ENCODE measurements around the gene PLCB2.

PLCB2 gene

GRCh38 chr15:40255033-40255432, 52.7 kb downstream of the PLCB2 start:
- Histone ChIP-seq H3K4me1 (peaks cover 5 to 38% (median 24%) of the 10 kb centered on the region in 10 experiments; a peak in 18 of 20 replicates), H3K9ac (no peak overlapping the region), H3K9me3 (replicated peaks in 1 of 11) (no peaks in the 10 kb centered on the region), H4K20me1 (peaks cover 0 to 15% (median 0%) of the 10 kb centered on the region in 11 experiments; a peak in 8 of 22 replicates), H3K4me2 (peak overlapping the region in 4 of 11 experiments; percentile 27 to 36 (median 31); a peak in 5 of 22 replicates), H3K4me3 (no peak overlapping the region), H3K36me3 (no peaks in the 10 kb centered on the region), H3K27me3 (peaks cover 51 to 59% (median 56%) of the 10 kb centered on the region in 11 experiments), H3K27ac (no peak overlapping the region)
- no peak for TF ChIP-seq Cebpa-rat (IDR thresholded peaks at IDR 0.05)

GRCh38 chr15:40254452-40254851, 53.3 kb downstream of the PLCB2 start:
- peaks cover 5 to 38% (median 24%) of the 10 kb centered on the region in 10 experiments; a peak in 18 of 20 replicates for H3K4me1 ChIP-seq
- no peak overlapping the region for H3K9ac ChIP-seq
- H3K27ac ChIP-seq, result no peak overlapping the region
- H4K20me1 ChIP-seq, result peaks cover 0 to 15% (median 0%) of the 10 kb centered on the region in 11 experiments; a peak in 8 of 22 replicates
- no peaks in the 10 kb centered on the region for H3K36me3 ChIP-seq
- no peak overlapping the region for H3K4me3 ChIP-seq
- H3K9me3 ChIP-seq (replicated peaks in 1 of 11), result no peaks in the 10 kb centered on the region
- no peak for TF ChIP-seq Cebpa-rat (IDR thresholded peaks at IDR 0.05)
- H3K4me2 ChIP-seq, result no peak overlapping the region
- peaks cover 51 to 64% (median 60%) of the 10 kb centered on the region in 11 experiments for H3K27me3 ChIP-seq

- Histone ChIP-seq H3K27ac (no peak overlapping the region), H3K9ac (peak overlapping the region in 8 of 11 experiments; percentile 25 to 60 (median 44); a peak in 11 of 22 replicates), H3K9me3 (replicated peaks in 1 of 11) (no peaks in the 10 kb centered on the region), H3K4me3 (peak overlapping the region; percentile 42 to 67 (median 57)), H3K27me3 (peaks cover 51 to 64% (median 62%) of the 10 kb centered on the region in 11 experiments), H3K4me1 (peaks cover 5 to 28% (median 15%) of the 10 kb centered on the region in 10 experiments; a peak in 18 of 20 replicates), H3K4me2 (peak overlapping the region; percentile 75 to 93 (median 89)), H4K20me1 (peaks cover 0 to 15% (median 0%) of the 10 kb centered on the region in 11 experiments; a peak in 8 of 22 replicates), H3K36me3 (no peaks in the 10 kb centered on the region)
- TF ChIP-seq Cebpa-rat (IDR thresholded peaks at IDR 0.05), result no peak
These were observed 54.5 kb downstream of the PLCB2 start for GRCh38 chr15:40253167-40253790.

- no peak for TF ChIP-seq Cebpa-rat (IDR thresholded peaks at IDR 0.05)
- peak overlapping the region in 8 of 11 experiments; percentile 25 to 60 (median 44); a peak in 12 of 22 replicates for H3K9ac ChIP-seq
- peaks cover 5 to 26% (median 15%) of the 10 kb centered on the region in 10 experiments; a peak in 17 of 20 replicates for H3K4me1 ChIP-seq
- H3K27ac ChIP-seq, result no peak overlapping the region
- peaks cover 0 to 15% (median 0%) of the 10 kb centered on the region in 11 experiments; a peak in 8 of 22 replicates for H4K20me1 ChIP-seq
- no peaks in the 10 kb centered on the region for H3K9me3 ChIP-seq (replicated peaks in 1 of 11)
- H3K4me2 ChIP-seq, result peak overlapping the region; percentile 75 to 93 (median 89)
- H3K36me3 ChIP-seq, result no peaks in the 10 kb centered on the region
- peaks cover 51 to 64% (median 62%) of the 10 kb centered on the region in 11 experiments for H3K27me3 ChIP-seq
- H3K4me3 ChIP-seq, result peak overlapping the region; percentile 42 to 67 (median 57)
These were observed 55.1 kb downstream of the PLCB2 start for GRCh38 chr15:40252438-40253166.

GRCh38 chr15:40252141-40252437, 55.6 kb downstream of the PLCB2 start:
- Histone ChIP-seq H3K27me3 (peaks cover 51 to 64% (median 62%) of the 10 kb centered on the region in 11 experiments), H3K4me3 (peak overlapping the region in 9 of 10 experiments; percentile 48 to 67 (median 57); a peak in 13 of 20 replicates), H3K36me3 (no peaks in the 10 kb centered on the region), H4K20me1 (peaks cover 0 to 15% (median 0%) of the 10 kb centered on the region in 11 experiments; a peak in 8 of 22 replicates), H3K4me1 (peaks cover 5 to 31% (median 16%) of the 10 kb centered on the region in 10 experiments; a peak in 18 of 20 replicates), H3K9me3 (replicated peaks in 1 of 11) (no peaks in the 10 kb centered on the region), H3K27ac (no peak overlapping the region), H3K4me2 (peak overlapping the region in 9 of 11 experiments; percentile 75 to 93 (median 89); a peak in 16 of 22 replicates), H3K9ac (no peak overlapping the region)
- no peak for TF ChIP-seq Cebpa-rat (IDR thresholded peaks at IDR 0.05)

- Histone ChIP-seq H3K27me3 (peaks cover 51 to 64% (median 62%) of the 10 kb centered on the region in 11 experiments), H3K36me3 (no peaks in the 10 kb centered on the region), H3K4me2 (no peak overlapping the region), H3K9me3 (replicated peaks in 1 of 11) (no peaks in the 10 kb centered on the region), H3K9ac (no peak overlapping the region), H4K20me1 (peaks cover 0 to 15% (median 0%) of the 10 kb centered on the region in 11 experiments; a peak in 8 of 22 replicates), H3K27ac (no peak overlapping the region), H3K4me3 (no peak overlapping the region), H3K4me1 (peaks cover 5 to 34% (median 16%) of the 10 kb centered on the region in 10 experiments; a peak in 18 of 20 replicates)
- no peak for TF ChIP-seq Cebpa-rat (IDR thresholded peaks at IDR 0.05)
These were observed 56.1 kb downstream of the PLCB2 start for GRCh38 chr15:40251486-40252140.

- H3K4me1 ChIP-seq, result peaks cover 5 to 30% (median 16%) of the 10 kb centered on the region in 10 experiments; a peak in 18 of 20 replicates
- H3K27me3 ChIP-seq, result peaks cover 51 to 64% (median 62%) of the 10 kb centered on the region in 11 experiments
- no peaks in the 10 kb centered on the region for H3K36me3 ChIP-seq
- no peak overlapping the region for H3K27ac ChIP-seq
- H3K4me3 ChIP-seq, result no peak overlapping the region
- peaks cover 0 to 15% (median 0%) of the 10 kb centered on the region in 11 experiments; a peak in 8 of 22 replicates for H4K20me1 ChIP-seq
- no peak overlapping the region for H3K4me2 ChIP-seq
- TF ChIP-seq Cebpa-rat (IDR thresholded peaks at IDR 0.05), result no peak
- no peaks in the 10 kb centered on the region for H3K9me3 ChIP-seq (replicated peaks in 1 of 11)
- no peak overlapping the region for H3K9ac ChIP-seq
These were observed 56.8 kb downstream of the PLCB2 start for GRCh38 chr15:40250771-40251483.

GRCh38 chr15:40250304-40250656, 57.5 kb downstream of the PLCB2 start:
- Histone ChIP-seq H3K36me3 (no peaks in the 10 kb centered on the region), H3K4me1 (peaks cover 5 to 23% (median 13%) of the 10 kb centered on the region in 10 experiments; a peak in 18 of 20 replicates), H4K20me1 (peaks cover 0 to 15% (median 0%) of the 10 kb centered on the region in 11 experiments; a peak in 8 of 22 replicates), H3K27me3 (peaks cover 50 to 62% (median 57%) of the 10 kb centered on the region in 11 experiments), H3K9ac (no peak overlapping the region), H3K9me3 (replicated peaks in 1 of 11) (no peaks in the 10 kb centered on the region), H3K27ac (no peak overlapping the region), H3K4me3 (no peak overlapping the region), H3K4me2 (no peak overlapping the region)
- no peak for TF ChIP-seq Cebpa-rat (IDR thresholded peaks at IDR 0.05)
